ENCODE measurements around the gene SUSD4. TPM values are rescaled to one million over a fixed set of nuclear protein-coding genes. Genes with fewer than 3 reads are reported as not detected.

The SUSD4 gene
- total RNA-seq, 6 experiments from 2014 or later, result 1.3 to 5.9 (median 2.8) TPM

DNA sequence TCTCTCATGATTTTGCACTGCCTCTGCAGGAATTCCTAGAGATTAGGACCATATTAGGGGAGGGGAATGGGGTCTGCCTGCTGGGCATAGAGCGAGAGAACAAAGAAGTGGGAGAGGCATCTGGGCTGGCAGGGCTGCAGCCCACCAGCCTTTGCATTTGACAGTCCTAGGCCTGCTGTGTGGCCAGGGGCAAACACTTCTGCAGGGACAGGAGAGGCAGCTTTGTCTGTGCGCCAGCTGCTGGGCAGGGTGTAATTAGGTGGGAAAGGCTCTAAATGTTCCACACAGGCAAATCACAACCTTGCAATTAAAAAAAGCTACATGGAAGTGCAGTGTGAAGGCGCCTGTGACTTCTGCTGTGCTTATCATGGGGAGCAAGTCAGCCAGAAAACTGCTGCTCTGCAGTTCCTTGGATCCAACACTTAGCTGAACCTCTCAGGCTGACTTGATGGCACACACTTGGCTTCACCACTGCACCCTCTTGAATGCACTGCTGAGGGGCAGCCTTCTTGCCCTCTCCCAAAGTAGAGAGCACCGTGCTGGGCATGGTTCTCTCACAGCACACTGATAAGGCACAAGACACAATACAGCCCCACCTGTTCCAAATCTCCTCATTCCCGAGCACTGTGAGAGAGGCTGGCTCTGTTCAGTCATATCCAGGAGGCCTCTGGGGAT, 147.3 kb downstream of the SUSD4 start:
- 71% methylated on average over 4 of the region's 5 CpGs for WGBS (ENCODE audit: insufficient coverage, low coverage, low lambda C conversion rate, missing lambda C conversion rate)
- H3K36me3 ChIP-seq, result no peaks in the 10 kb centered on the region
- no peaks in the 10 kb centered on the region for H3K4me1 ChIP-seq
- DNase-seq (no peak), ATAC-seq (no peak)
- intact Hi-C loops (cut with DNase I), result no loop called here
- no peaks in the 10 kb centered on the region for H3K27me3 ChIP-seq
- no peaks in the 10 kb centered on the region for H3K9me3 ChIP-seq
- H3K4me3 ChIP-seq, result no peak overlapping the region
- no peak overlapping the region for H3K27ac ChIP-seq
- TF ChIP-seq, protein P1, sequence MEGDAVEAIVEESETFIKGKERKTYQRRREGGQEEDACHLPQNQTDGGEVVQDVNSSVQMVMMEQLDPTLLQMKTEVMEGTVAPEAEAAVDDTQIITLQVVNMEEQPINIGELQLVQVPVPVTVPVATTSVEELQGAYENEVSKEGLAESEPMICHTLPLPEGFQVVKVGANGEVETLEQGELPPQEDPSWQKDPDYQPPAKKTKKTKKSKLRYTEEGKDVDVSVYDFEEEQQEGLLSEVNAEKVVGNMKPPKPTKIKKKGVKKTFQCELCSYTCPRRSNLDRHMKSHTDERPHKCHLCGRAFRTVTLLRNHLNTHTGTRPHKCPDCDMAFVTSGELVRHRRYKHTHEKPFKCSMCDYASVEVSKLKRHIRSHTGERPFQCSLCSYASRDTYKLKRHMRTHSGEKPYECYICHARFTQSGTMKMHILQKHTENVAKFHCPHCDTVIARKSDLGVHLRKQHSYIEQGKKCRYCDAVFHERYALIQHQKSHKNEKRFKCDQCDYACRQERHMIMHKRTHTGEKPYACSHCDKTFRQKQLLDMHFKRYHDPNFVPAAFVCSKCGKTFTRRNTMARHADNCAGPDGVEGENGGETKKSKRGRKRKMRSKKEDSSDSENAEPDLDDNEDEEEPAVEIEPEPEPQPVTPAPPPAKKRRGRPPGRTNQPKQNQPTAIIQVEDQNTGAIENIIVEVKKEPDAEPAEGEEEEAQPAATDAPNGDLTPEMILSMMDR (IDR thresholded peaks at IDR 0.05), result no peak
- TF ChIP-seq POLR2A (IDR thresholded peaks at IDR 0.05), result no peak

DNA sequence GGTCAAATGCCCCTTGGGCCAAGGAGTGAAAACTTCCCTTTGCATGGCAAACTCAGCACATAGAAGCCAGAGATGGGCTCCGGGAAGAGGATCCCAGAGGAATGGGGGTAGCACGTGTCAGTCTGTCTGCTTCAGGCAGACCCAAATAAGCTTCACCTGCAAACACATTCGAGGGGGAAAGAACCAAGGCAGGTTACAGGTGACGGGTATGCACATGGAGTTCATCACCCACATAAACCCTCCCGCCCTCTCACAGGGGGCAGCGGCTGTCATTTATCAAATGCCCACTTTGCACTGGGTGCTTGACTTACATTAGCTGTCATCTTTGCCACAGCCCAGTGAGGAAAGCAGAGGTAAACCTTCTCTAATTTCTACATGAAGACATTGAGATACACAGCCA, 147.9 kb downstream of the SUSD4 start:
- H3K36me3 ChIP-seq, result no peaks in the 10 kb centered on the region
- intact Hi-C loops (cut with DNase I), result no loop called here
- no peak for TF ChIP-seq POLR2A (IDR thresholded peaks at IDR 0.05)
- TF ChIP-seq, protein P1 (IDR thresholded peaks at IDR 0.05), result no peak
- DNase-seq (no peak), ATAC-seq (no peak)
- no peaks in the 10 kb centered on the region for H3K27me3 ChIP-seq
- WGBS (ENCODE audit: insufficient coverage, low coverage, low lambda C conversion rate, missing lambda C conversion rate), result 73% methylated on average over 2 of the region's 6 CpGs
- no peak overlapping the region for H3K27ac ChIP-seq
- no peak overlapping the region for H3K4me3 ChIP-seq
- no peaks in the 10 kb centered on the region for H3K9me3 ChIP-seq
- no peaks in the 10 kb centered on the region for H3K4me1 ChIP-seq

DNA sequence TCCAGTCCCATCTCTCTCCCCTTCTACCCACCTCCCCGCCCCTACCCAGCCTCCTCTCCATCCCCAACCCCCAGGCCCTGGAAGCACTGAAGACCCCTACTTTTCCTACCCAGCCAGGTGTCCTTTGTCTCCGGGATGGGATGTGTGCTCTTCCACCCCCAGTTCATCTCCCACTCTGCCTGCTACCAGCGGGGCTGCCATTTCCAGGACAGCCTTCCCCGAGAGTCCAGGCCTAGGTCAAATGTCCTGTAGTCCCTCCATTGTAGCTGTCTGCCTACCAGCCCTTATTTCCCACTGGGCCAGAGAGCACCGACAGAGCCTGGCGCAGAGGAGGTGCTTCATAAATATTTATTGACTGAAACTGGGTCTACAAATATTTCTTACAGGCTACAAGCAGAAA, 148.9 kb downstream of the SUSD4 start:
- Histone ChIP-seq H3K4me3 (no peak overlapping the region), H3K27me3 (no peaks in the 10 kb centered on the region), H3K9me3 (no peaks in the 10 kb centered on the region), H3K36me3 (no peaks in the 10 kb centered on the region), H3K27ac (no peak overlapping the region), H3K4me1 (no peaks in the 10 kb centered on the region)
- DNase-seq, result no peak
- TF ChIP-seq, protein P1 (IDR thresholded peaks at IDR 0.05), result no peak
- TF ChIP-seq POLR2A (IDR thresholded peaks at IDR 0.05), result no peak
- whole genome bisulfite sequencing (ENCODE audit: insufficient coverage, low coverage, low lambda C conversion rate, missing lambda C conversion rate), result 89% methylated on average over 3 of the region's 6 CpGs
- no peak for ATAC-seq
- intact Hi-C loops (cut with DNase I), result no loop called here

DNA sequence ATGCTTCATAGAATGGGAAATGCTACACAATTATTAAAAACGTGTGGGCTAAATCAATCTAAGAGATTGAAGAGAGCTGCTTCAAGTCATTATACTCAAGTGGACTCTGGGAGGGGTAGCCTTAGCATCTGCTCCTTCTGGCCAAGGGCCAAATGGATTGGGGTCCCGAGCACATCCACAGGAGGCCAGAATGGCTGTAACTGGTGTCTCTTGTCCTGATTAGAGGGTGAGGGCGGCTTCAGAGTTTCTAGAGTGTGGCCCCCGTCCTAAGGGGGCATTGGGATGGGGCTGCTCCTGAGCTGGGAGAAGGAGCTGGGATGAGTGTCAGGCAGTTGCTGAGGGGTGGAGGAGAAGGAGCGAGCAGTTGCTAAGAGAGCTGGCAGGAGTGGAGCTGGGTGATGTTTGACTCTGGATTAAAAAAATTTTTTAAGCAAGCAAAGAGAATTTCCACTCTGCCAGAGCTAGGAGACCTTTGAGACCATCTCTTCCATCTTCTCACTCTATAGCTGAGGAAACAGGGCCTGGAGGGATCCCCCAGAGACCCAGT, 149.6 kb downstream of the SUSD4 start:
- ATAC-seq (no peak), DNase-seq (no peak)
- WGBS (ENCODE audit: insufficient coverage, low coverage, low lambda C conversion rate, missing lambda C conversion rate), result 76% methylated on average over 5 of the region's 5 CpGs
- Histone ChIP-seq H3K4me3 (no peak overlapping the region), H3K27me3 (no peaks in the 10 kb centered on the region), H3K36me3 (no peaks in the 10 kb centered on the region), H3K9me3 (no peaks in the 10 kb centered on the region), H3K27ac (no peak overlapping the region), H3K4me1 (no peaks in the 10 kb centered on the region)
- intact Hi-C loops (cut with DNase I), result no loop called here
- no peak for TF ChIP-seq POLR2A (IDR thresholded peaks at IDR 0.05)
- TF ChIP-seq, protein P1 (IDR thresholded peaks at IDR 0.05), result no peak

Data from right lobe of liver (tissue), 6 donors.